Nephron progenitor cell (in vitro differentiated cells): ENCODE results near the gene ACBD6.

ENCODE experiments used
- DNase-seq: peaks from one replicate; pipeline ENCODE4 v3.0.0; 2021
- H3K27ac Mint-ChIP-seq: 2 replicates; pipeline ENCODE4 v1.8.0; 2021; ENCODE audit warnings: mild to moderate bottlenecking, moderate library complexity, mixed read lengths
- H3K27me3 Mint-ChIP-seq: 2 replicates; pipeline ENCODE4 v1.8.0; 2021; ENCODE audit warnings: mild to moderate bottlenecking, low read depth, mixed read lengths; ENCODE audit not compliant: poor library complexity
- H3K36me3 Mint-ChIP-seq: 2 replicates; pipeline ENCODE4 v1.8.0; 2021; ENCODE audit warnings: low read depth, mixed read lengths
- H3K4me1 Mint-ChIP-seq: 2 replicates; pipeline ENCODE4 v1.8.0; 2021; ENCODE audit warnings: mixed read lengths
- H3K4me3 Mint-ChIP-seq: 2 replicates; pipeline ENCODE4 v1.8.0; 2021; ENCODE audit warnings: mild to moderate bottlenecking, moderate library complexity, mixed read lengths
- H3K9me3 Mint-ChIP-seq: 2 replicates; pipeline ENCODE4 v1.8.0; 2021; ENCODE audit warnings: mild to moderate bottlenecking, moderate library complexity, mixed read lengths
- TF ChIP-seq, protein P1 (sequence below): fragments of 200-600 bp; sonication (generic); IDR thresholded peaks from 2 replicates; pipeline ENCODE4 v1.5.0; 2021; ENCODE audit warnings: antibody characterized with exemption

The ACBD6 gene

DNA sequence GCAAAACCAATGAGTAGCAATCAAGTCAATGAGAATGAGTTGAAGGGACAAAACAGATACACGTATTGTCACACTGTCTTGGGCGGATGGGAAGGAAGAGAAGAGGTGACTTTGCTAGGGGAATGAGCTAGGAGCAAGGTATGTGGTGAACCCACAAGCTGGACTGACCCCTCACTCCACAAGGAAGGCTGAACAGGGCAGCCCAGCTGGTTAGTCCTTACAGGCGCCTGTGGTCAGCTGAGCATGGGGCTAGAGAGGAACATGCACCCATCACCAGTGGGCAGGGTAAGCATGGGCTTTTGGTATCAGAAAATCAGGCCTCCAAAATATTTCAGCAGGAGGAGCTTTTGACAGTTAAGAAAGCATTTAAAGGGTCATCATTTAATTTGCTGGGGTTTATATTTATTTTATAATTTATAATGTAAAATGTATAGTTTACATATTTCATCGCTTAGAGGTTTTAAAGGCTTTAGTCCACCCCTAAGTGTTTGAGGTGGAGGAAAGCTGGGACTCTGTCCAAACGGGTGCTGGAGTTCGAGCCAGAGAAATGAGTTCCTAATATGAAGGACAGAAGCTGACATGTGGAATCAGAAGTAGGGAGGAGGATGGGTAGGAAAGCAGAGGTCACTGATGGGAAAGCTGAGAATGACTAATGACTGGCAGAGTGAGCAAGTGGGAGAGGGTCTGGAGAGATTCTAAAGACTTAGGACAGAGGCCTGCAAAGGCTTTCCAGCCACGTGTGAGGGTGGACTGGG, 22.0 kb upstream of the ACBD6 start:
- Mint-ChIP-seq H3K9me3 (no peaks in the 10 kb centered on the region), H3K27ac (no peak overlapping the region), H3K4me1 (peaks cover 38% of the 10 kb centered on the region), H3K36me3 (no peaks in the 10 kb centered on the region), H3K4me3 (no peak overlapping the region), H3K27me3 (peaks cover 14% of the 10 kb centered on the region)
- TF ChIP-seq, protein P1, sequence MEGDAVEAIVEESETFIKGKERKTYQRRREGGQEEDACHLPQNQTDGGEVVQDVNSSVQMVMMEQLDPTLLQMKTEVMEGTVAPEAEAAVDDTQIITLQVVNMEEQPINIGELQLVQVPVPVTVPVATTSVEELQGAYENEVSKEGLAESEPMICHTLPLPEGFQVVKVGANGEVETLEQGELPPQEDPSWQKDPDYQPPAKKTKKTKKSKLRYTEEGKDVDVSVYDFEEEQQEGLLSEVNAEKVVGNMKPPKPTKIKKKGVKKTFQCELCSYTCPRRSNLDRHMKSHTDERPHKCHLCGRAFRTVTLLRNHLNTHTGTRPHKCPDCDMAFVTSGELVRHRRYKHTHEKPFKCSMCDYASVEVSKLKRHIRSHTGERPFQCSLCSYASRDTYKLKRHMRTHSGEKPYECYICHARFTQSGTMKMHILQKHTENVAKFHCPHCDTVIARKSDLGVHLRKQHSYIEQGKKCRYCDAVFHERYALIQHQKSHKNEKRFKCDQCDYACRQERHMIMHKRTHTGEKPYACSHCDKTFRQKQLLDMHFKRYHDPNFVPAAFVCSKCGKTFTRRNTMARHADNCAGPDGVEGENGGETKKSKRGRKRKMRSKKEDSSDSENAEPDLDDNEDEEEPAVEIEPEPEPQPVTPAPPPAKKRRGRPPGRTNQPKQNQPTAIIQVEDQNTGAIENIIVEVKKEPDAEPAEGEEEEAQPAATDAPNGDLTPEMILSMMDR: no peak
- DNase-seq: no peak

DNA sequence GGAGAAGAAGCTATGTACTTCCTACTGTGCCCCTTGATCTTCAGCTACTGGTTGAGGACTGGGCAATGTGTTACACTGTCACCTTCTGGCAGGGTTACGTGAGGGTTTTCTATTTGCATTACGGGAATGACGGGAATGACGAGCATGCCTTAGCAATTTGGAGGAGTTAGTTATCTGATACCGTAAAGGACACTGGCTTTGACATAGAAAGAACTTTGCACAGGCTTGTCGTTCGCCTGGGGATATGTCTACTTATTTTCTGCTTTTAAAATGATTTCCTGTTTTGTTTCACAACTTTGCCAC, 19.8 kb upstream of the ACBD6 start:
- Mint-ChIP-seq H3K27me3 (peaks cover 16% of the 10 kb centered on the region), H3K4me3 (no peak overlapping the region), H3K36me3 (no peaks in the 10 kb centered on the region), H3K27ac (no peak overlapping the region), H3K9me3 (no peaks in the 10 kb centered on the region), H3K4me1 (peaks cover 39% of the 10 kb centered on the region)
- no peak for DNase-seq
- TF ChIP-seq, protein P1: no peak

DNA sequence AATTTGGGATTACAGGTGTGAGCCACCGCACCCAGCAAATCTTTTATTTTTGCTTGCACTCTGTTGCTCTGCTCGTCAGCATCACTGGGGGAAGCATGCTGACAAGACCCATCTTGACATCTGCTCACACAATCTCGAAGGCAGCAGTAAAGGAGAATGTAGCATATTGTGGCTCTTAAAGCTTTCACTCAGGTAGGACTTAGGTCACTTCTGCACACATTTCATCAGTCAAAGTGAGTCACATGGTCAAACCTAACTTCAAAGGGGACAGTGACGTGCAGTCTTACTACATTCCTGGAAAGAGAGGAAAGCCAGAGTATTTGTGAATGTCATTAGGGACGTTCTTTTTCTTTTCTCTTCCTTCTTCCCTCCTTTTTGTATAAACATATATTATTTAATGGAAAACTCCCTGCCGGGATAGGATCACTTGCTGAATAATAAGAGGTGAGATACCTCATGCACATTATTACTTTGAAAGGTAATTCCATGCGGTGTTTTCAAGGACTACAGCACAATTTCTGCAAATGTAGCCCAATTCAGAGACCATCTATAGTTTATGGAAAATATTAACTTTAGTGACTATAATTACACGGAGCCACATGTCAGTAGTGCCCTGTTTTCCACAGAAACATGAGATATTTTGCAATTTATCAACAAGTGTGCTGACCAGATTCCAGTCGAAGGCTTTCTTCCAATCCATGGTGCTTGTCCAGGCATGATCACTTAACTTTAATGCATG, 19.3 kb upstream of the ACBD6 start:
- Mint-ChIP-seq H3K4me1 (peaks cover 38% of the 10 kb centered on the region), H3K36me3 (no peaks in the 10 kb centered on the region), H3K4me3 (no peak overlapping the region), H3K9me3 (no peaks in the 10 kb centered on the region), H3K27me3 (peaks cover 16% of the 10 kb centered on the region), H3K27ac (no peak overlapping the region)
- TF ChIP-seq, protein P1: no peak
- DNase-seq: no peak

DNA sequence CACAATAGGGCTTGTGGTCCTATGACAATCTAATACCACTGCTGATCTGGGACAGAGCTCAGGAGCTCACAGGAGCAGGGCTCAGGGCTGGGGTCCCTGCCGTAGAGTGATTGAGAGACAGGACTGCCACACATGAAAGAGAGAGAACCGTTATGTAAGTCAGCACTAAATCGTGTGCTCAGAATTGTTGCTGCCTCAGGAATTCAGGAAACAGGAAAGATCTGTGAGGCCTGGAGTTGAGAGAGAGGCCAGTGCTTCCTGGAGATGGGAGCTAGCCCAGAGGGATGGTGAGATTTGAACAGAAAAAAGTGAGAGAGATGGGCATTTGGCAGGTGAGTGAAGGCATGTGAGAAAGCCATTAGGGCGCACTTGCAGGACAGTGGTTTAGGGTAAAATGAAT, 17.5 kb upstream of the ACBD6 start:
- H3K9me3 Mint-ChIP-seq: no peaks in the 10 kb centered on the region
- peak overlapping the region; percentile 19 for H3K27ac Mint-ChIP-seq
- no peak overlapping the region for H3K4me3 Mint-ChIP-seq
- H3K4me1 Mint-ChIP-seq: peaks cover 37% of the 10 kb centered on the region
- DNase-seq: no peak
- H3K27me3 Mint-ChIP-seq: peaks cover 11% of the 10 kb centered on the region
- TF ChIP-seq, protein P1: no peak
- no peaks in the 10 kb centered on the region for H3K36me3 Mint-ChIP-seq

DNA sequence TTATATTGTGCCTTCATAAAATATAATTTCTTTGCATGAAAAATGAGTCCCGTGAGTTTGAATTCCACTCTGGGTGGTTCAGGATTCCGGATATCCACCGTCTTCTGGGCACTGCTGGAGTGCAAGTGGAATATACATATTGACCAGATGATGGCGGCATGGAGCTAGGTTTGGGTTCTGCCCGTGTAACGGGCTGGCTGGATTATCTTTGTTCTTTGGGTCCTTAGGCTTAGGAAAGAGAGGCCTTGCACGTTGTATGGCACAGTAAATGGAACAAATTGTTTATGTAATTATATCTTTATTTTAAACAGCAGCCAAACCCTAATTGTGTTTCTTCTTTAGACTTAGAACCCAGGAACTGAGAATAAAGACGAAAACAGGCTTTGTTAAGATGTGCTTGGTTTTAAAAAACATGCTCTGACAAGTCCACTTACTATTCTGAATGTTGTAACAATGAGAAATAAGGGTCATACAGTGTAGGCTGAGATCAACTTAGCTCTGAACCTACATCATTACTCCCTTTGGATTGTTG, 13.5 kb upstream of the ACBD6 start:
- Mint-ChIP-seq H3K36me3 (peaks cover 7% of the 10 kb centered on the region), H3K4me1 (peaks cover 18% of the 10 kb centered on the region), H3K4me3 (no peak overlapping the region), H3K27me3 (peaks cover 6% of the 10 kb centered on the region), H3K9me3 (peaks cover 10% of the 10 kb centered on the region), H3K27ac (no peak overlapping the region)
- TF ChIP-seq, protein P1: peak; percentile 81
- peak; percentile 70 for DNase-seq
